Eye (tissue), 1 donor: ENCODE data around the gene HIVEP1.
"Not testable (repeated sequence)": the region's sequence is repeated elsewhere in the genome, so short reads cannot be mapped to it uniquely, and the experiment has no call there.

Source experiments
- DNase-seq: peaks from one replicate; pipeline ENCODE4 v3.0.0-alpha.2; 2015

The HIVEP1 gene

GRCh38 chr6:12163744-12164507 lies 151.8 kb downstream of the HIVEP1 start:
- no peak for DNase-seq

GRCh38 chr6:12164508-12164770 lies 152.3 kb downstream of the HIVEP1 start:
- DNase-seq = no peak

GRCh38 chr6:12165297-12165696 lies 153.2 kb downstream of the HIVEP1 start:
- DNase-seq = no peak

- DNase-seq = no peak
Measured at GRCh38 chr6:12165722-12166280, 153.7 kb downstream of the HIVEP1 start.

GRCh38 chr6:12169377-12169776 lies 157.3 kb downstream of the HIVEP1 start:
- DNase-seq = no peak

- DNase-seq = peak; percentile 51
Measured at GRCh38 chr6:12170351-12171092, 158.4 kb downstream of the HIVEP1 start.

GRCh38 chr6:12171717-12172116 lies 159.6 kb downstream of the HIVEP1 start:
- peak; percentile 14 for DNase-seq

- no peak for DNase-seq
Measured at GRCh38 chr6:12172572-12172971, 160.5 kb downstream of the HIVEP1 start.

GRCh38 chr6:12173181-12173580 lies 161.1 kb downstream of the HIVEP1 start:
- peak; percentile 36 for DNase-seq

- peak; percentile 74 for DNase-seq
Measured at GRCh38 chr6:12173661-12174060, 161.5 kb downstream of the HIVEP1 start.

GRCh38 chr6:12174878-12175277 lies 162.8 kb downstream of the HIVEP1 start:
- no peak for DNase-seq

- peak; percentile 8 for DNase-seq
Measured at GRCh38 chr6:12175626-12176025, 163.5 kb downstream of the HIVEP1 start.

- DNase-seq = not testable (repeated sequence)
Measured at GRCh38 chr6:12176782-12177181, 164.7 kb downstream of the HIVEP1 start.

GRCh38 chr6:12178521-12178920 lies 166.4 kb downstream of the HIVEP1 start:
- DNase-seq = no peak

- DNase-seq = no peak
Measured at GRCh38 chr6:12181481-12181880, 169.4 kb downstream of the HIVEP1 start.

- DNase-seq = no peak
Measured at GRCh38 chr6:12182676-12183075, 170.6 kb downstream of the HIVEP1 start.

GRCh38 chr6:12185081-12185673 lies 173.1 kb downstream of the HIVEP1 start:
- DNase-seq = no peak

- DNase-seq = no peak
Measured at GRCh38 chr6:12186528-12186927, 174.4 kb downstream of the HIVEP1 start.

- no peak for DNase-seq
Measured at GRCh38 chr6:12189150-12189549, 177.0 kb downstream of the HIVEP1 start.

- no peak for DNase-seq
Measured at GRCh38 chr6:12189661-12190060, 177.5 kb downstream of the HIVEP1 start.

GRCh38 chr6:12190252-12190651 lies 178.1 kb downstream of the HIVEP1 start:
- DNase-seq = no peak

GRCh38 chr6:12196326-12196936 lies 184.3 kb downstream of the HIVEP1 start:
- no peak for DNase-seq

GRCh38 chr6:12198851-12199250 lies 186.7 kb downstream of the HIVEP1 start:
- no peak for DNase-seq
